NCI-H2196 treated with DMSO at 0.1 percent for 48 hours (cell line): Measurements from ENCODE around the gene SENP1.
"Not testable (repeated sequence)": the region's sequence is repeated elsewhere in the genome, so short reads cannot be mapped to it uniquely, and the experiment has no call there.

Experiments
- DNase-seq: peaks from one replicate; lab custom pipeline; 2025; ENCODE audit not compliant: unreplicated experiment; lab: John Stamatoyannopoulos, UW

The SENP1 gene

GRCh38 chr12:48105867-48106680 is at the start of gene SENP1:
SENP1 (minus strand) TSS chr12:48106079; CDS start chr12:48101472, 4,607 bp downstream.
- DNase-seq, result peak; percentile 79

- DNase-seq, result no peak
Observed at GRCh38 chr12:48151103-48151771, 45.4 kb upstream of the SENP1 start.

GRCh38 chr12:48145981-48146380 is 40.1 kb upstream of the SENP1 start:
- no peak for DNase-seq

GRCh38 chr12:48143898-48144297 is 38.0 kb upstream of the SENP1 start:
- DNase-seq, result no peak

- DNase-seq, result no peak
Observed at GRCh38 chr12:48142818-48143674, 37.2 kb upstream of the SENP1 start.

- DNase-seq, result no peak
Observed at GRCh38 chr12:48135027-48135426, 29.1 kb upstream of the SENP1 start.

GRCh38 chr12:48132826-48133225 is 26.9 kb upstream of the SENP1 start:
- no peak for DNase-seq

GRCh38 chr12:48131517-48131916 is 25.6 kb upstream of the SENP1 start:
- no peak for DNase-seq

GRCh38 chr12:48129376-48129775 is 23.5 kb upstream of the SENP1 start:
- DNase-seq, result no peak

GRCh38 chr12:48128800-48129199 is 22.9 kb upstream of the SENP1 start:
- no peak for DNase-seq

GRCh38 chr12:48126953-48127630 is 21.2 kb upstream of the SENP1 start:
- no peak for DNase-seq

GRCh38 chr12:48125985-48126384 is 20.1 kb upstream of the SENP1 start:
- no peak for DNase-seq

GRCh38 chr12:48125542-48125941 is 19.7 kb upstream of the SENP1 start:
- DNase-seq, result not testable (repeated sequence)

GRCh38 chr12:48123169-48123568 is 17.3 kb upstream of the SENP1 start:
- no peak for DNase-seq

- no peak for DNase-seq
Observed at GRCh38 chr12:48122065-48122834, 16.4 kb upstream of the SENP1 start.

GRCh38 chr12:48121522-48121921 is 15.6 kb upstream of the SENP1 start:
- DNase-seq, result no peak

GRCh38 chr12:48119834-48120195 is 13.9 kb upstream of the SENP1 start:
- DNase-seq, result no peak

GRCh38 chr12:48119078-48119833 is 13.4 kb upstream of the SENP1 start, which contains the start of gene PFKM:
PFKM (plus strand) TSS chr12:48119364; CDS start chr12:48122775, 3,411 bp downstream.
- DNase-seq, result peak; percentile 89

GRCh38 chr12:48118284-48118871 is 12.5 kb upstream of the SENP1 start:
- DNase-seq, result no peak
